Measurements from ENCODE around the gene MCM7.

MCM7 gene

GRCh38 chr7:100111914-100112313 lies 10.7 kb upstream of the MCM7 start:
- DNase-seq (ENCODE audit: low read depth in 2 of 2), result no peak
- H3K4me3 ChIP-seq (replicated peaks in 1 of 2; ENCODE audit: low read depth in 2 of 2, low read length in 2 of 2), result no peak overlapping the region
- TF ChIP-seq CTCF (IDR thresholded peaks at IDR 0.05; ENCODE audit: low read depth, low read length), result no peak

DNA sequence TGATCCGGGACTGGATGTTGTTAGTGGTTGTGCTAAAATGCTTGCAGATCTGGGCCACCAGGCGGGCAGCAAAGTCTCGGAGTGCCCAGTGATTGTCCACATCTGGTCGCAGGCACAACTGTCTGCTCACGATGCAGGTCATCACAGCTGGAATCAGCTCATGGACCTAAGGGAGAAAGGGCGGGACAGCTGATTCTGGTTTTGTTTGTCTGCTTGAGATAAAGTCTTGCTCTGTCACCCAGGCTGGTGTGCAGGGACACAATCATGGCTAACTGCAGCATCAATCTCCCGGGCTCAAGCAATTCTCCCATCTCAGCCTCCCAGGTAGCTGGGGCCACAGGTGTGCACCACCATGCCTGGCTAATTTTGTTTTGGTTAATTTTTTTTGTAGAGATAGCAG lies 10.0 kb upstream of the MCM7 start:
- no peak overlapping the region for H3K4me3 ChIP-seq (replicated peaks in 1 of 2; ENCODE audit: low read depth in 2 of 2, low read length in 2 of 2)
- DNase-seq (ENCODE audit: low read depth in 2 of 2), result no peak
- no peak for TF ChIP-seq CTCF (IDR thresholded peaks at IDR 0.05; ENCODE audit: low read depth, low read length)

DNA sequence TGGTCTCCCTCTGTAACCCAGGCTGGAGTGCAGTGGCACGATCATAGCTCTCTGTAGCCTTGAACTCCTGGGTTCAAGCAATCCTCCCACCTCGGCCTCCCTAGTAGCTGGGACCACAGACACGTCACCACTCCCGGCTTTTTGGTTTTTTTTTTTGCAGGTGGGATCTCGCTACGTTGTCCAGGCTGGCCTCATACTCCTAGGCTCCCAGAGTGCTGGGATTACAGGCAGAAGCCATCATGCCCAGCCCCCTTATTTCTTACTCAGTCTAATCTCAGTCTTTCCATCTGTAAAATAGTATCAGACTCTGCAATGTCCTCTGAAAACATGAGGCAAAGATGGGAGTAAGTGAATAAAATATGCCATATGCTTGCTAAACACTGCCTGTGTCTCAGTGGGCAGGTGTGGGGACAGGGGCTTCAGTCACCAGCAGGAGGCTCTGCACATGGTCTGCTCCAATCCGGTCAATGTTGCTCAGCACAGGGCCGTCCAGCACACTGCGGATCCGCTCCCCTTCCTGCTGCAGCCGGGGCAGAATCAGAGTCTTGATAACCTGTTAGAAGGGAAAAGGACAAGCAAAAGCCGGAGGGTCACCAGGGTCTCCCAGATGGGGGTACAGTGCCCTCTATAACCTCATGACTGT lies 8.4 kb upstream of the MCM7 start:
- TF ChIP-seq CTCF (IDR thresholded peaks at IDR 0.05; ENCODE audit: low read depth, low read length), result no peak
- no peak overlapping the region for H3K4me3 ChIP-seq (replicated peaks in 1 of 2; ENCODE audit: low read depth in 2 of 2, low read length in 2 of 2)
- no peak for DNase-seq (ENCODE audit: low read depth in 2 of 2)

DNA sequence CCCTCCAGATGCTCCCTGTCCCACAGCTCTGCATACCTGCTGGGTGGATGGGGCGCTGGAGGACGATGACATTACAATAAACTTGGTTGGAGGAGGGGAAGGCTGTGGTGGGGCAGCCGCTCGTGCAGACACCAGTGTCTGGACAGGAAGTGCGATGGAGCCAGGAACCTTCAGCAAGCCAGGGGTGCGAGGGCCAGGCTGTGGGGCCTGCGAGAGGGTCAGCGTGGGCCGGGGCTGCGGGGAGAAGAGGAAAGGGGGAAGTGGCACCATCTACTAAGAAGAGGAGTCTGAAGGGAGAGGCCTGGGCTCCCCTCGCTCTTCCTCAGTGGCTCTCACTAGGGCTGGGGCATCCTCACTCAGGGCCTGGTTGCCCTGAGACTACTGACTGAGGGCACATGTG lies 6.7 kb upstream of the MCM7 start:
- no peak overlapping the region for H3K4me3 ChIP-seq (replicated peaks in 1 of 2; ENCODE audit: low read depth in 2 of 2, low read length in 2 of 2)
- no peak for DNase-seq (ENCODE audit: low read depth in 2 of 2)
- no peak for TF ChIP-seq CTCF (IDR thresholded peaks at IDR 0.05; ENCODE audit: low read depth, low read length)

DNA sequence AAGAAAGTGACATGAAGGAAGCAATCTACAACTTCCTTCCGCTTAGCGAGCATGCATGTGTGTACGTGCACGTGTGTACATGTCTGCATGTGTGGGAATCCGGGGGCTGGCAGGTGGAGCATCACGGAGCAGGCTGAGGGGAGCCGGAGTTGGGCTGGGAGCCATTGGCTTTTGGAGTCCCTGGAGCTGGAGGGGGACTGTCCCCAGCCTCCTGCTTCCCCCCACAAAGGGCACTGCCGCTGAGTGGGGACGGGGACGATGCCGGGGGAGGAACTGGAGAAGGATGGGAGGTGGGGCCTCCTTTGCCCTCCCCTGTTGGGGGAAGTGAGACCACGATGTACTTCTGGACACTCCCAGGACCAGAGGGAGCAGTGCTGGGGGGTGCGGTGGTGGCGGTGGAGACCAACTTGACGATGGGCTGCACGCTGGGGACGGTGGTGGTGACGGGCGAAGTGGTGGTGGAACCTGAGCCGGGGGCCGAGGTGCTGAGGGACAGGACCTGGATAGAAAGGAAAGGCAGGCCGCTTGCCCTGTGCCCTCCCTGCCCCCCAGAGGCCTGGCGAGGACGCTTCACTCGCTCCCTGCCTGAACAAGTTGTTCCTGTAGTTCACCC lies 6.0 kb upstream of the MCM7 start:
- TF ChIP-seq CTCF (IDR thresholded peaks at IDR 0.05; ENCODE audit: low read depth, low read length), result no peak
- H3K4me3 ChIP-seq (replicated peaks in 1 of 2; ENCODE audit: low read depth in 2 of 2, low read length in 2 of 2), result no peak overlapping the region
- no peak for DNase-seq (ENCODE audit: low read depth in 2 of 2)

- no peak for TF ChIP-seq CTCF (IDR thresholded peaks at IDR 0.05; ENCODE audit: low read depth, low read length)
- H3K4me3 ChIP-seq (replicated peaks in 1 of 2; ENCODE audit: low read depth in 2 of 2, low read length in 2 of 2), result no peak overlapping the region
- DNase-seq (ENCODE audit: low read depth in 2 of 2), result no peak
Measured at GRCh38 chr7:100106633-100107032, 5.4 kb upstream of the MCM7 start.

- no peak for DNase-seq (ENCODE audit: low read depth in 2 of 2)
Measured at GRCh38 chr7:100105534-100105933, 4.3 kb upstream of the MCM7 start.

More at GRCh38 chr7:100105534-100105933, 4.3 kb upstream of the MCM7 start:
- H3K4me3 ChIP-seq (replicated peaks in 1 of 2; ENCODE audit: low read depth in 2 of 2, low read length in 2 of 2), result no peak overlapping the region
- no peak for TF ChIP-seq CTCF (IDR thresholded peaks at IDR 0.05; ENCODE audit: low read depth, low read length)

All from cardiac fibroblast (primary cell).